22Rv1 (cell line): ENCODE results near the gene PDE9A.
"Not testable (repeated sequence)": the region's sequence is repeated elsewhere in the genome, so short reads cannot be mapped to it uniquely, and the experiment has no call there.

ENCODE experiments used
- ZFX ChIP-seq: fragments of 450-650 bp; IDR thresholded peaks from 2 replicates; pipeline ENCODE4 v1.6.1; 2017; ENCODE audit warnings: antibody characterized with exemption, borderline replicate concordance
- TF ChIP-seq, protein P1 (sequence below): fragments of 450-650 bp; IDR thresholded peaks from 2 replicates; pipeline ENCODE4 v1.5.1; 2017; ENCODE audit warnings: mild to moderate bottlenecking

DNA sequence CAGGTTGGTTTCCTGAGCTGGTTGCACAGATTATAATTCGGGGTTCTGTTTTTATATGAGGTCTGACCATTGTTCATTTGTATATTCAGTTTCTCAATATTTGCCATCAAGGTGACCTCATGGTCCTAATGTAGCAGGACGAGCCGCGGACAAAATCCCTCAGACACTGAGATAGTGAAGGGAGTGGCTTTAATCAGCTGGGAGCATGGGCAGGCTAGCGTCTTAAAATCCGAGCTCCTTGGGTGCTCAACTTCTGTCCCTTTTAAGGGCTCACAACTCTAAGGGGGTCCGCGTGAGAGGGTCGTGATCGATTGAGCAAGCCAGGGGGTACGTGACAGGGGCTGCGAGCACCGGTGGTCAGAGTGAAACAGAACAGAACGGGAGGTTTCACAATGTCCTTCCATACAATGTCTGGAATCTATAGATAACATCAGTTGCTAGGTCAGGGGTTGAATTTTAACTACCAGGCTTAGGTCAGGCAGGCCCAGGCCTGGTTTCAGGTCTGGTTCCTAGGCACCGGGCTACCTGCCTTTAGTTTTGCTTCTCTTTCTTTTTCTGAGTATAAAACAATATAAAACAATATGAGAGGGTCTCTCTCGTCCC lies 154.0 kb downstream of the PDE9A start:
- TF ChIP-seq, protein P1, sequence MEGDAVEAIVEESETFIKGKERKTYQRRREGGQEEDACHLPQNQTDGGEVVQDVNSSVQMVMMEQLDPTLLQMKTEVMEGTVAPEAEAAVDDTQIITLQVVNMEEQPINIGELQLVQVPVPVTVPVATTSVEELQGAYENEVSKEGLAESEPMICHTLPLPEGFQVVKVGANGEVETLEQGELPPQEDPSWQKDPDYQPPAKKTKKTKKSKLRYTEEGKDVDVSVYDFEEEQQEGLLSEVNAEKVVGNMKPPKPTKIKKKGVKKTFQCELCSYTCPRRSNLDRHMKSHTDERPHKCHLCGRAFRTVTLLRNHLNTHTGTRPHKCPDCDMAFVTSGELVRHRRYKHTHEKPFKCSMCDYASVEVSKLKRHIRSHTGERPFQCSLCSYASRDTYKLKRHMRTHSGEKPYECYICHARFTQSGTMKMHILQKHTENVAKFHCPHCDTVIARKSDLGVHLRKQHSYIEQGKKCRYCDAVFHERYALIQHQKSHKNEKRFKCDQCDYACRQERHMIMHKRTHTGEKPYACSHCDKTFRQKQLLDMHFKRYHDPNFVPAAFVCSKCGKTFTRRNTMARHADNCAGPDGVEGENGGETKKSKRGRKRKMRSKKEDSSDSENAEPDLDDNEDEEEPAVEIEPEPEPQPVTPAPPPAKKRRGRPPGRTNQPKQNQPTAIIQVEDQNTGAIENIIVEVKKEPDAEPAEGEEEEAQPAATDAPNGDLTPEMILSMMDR, result not testable (repeated sequence)
- not testable (repeated sequence) for TF ChIP-seq ZFX
